HEK293T (cell line): ENCODE data around the gene ZBTB45.
A peak's percentile ranks its signal among the peaks of the same experiment; 100 is the strongest.

Source experiments
- BHLHE40 ChIP-seq: fragments of 450-650 bp; IDR thresholded peaks from 2 replicates; pipeline ENCODE4 v1.6.1; 2016; ENCODE audit warnings: mild to moderate bottlenecking, moderate library complexity, borderline replicate concordance
- FOXK2 ChIP-seq: fragments of 450-650 bp; IDR thresholded peaks from 2 replicates; pipeline ENCODE4 v1.6.1; 2016; ENCODE audit warnings: mild to moderate bottlenecking
- L3MBTL2 ChIP-seq: fragments of 450-650 bp; conservative IDR thresholded peaks from 2 replicates; pipeline ENCODE4 v1.6.1; 2016; ENCODE audit warnings: mild to moderate bottlenecking
- NFRKB ChIP-seq: fragments of 450-650 bp; IDR thresholded peaks from 2 replicates; pipeline ENCODE4 v1.6.1; 2016; ENCODE audit warnings: mild to moderate bottlenecking, moderate library complexity
- SP1 ChIP-seq: fragments of 450-650 bp; IDR thresholded peaks from 2 replicates; pipeline ENCODE4 v1.6.1; 2017

DNA sequence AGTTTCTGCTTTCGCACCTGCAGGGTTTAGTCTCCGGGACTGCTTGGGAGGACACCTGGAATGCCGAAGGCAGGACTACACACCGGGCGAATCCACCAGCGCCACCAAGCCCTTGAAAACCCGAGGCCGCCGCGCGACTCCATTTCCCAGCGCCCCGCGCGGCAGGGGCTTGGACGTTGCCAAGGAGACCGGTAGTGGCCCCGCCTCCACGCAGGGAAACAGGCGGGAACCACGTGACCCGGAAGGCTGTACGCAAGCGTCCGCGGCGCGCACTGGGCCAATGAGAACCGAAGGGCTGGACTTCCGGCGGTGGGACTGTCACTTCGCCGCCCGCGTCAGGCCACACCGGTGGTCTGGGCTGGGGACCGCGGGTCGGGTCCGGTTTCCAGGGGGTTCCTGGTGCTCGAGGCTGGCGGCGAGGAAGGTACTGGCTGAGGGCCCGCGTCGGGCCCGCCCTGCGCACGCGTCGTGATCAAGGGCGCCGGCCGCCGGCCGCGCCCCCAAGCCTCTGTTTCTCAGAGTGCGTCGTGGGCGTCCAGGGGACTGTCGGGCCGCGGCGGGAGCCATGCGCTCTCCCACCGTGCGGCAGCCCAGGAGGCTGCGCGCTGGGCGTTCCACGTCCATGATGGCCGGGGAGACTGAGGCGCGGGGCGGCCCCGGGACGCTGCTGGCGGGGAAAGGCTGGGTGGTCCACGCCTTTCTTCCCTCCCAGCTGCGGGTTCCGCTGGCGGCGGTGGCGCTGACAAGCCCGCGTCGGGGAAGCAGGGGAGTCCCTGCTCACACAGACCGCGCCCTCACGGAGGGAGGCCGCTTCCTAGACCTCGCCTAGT, 52.6 kb downstream of the ZBTB45 start, which contains the start of gene ZNF324:
- TF ChIP-seq L3MBTL2 (peak; percentile 82), SP1 (no peak), NFRKB (no peak), BHLHE40 (no peak), FOXK2 (no peak)
